ENCODE data around the gene BARX1.

The BARX1 gene

DNA sequence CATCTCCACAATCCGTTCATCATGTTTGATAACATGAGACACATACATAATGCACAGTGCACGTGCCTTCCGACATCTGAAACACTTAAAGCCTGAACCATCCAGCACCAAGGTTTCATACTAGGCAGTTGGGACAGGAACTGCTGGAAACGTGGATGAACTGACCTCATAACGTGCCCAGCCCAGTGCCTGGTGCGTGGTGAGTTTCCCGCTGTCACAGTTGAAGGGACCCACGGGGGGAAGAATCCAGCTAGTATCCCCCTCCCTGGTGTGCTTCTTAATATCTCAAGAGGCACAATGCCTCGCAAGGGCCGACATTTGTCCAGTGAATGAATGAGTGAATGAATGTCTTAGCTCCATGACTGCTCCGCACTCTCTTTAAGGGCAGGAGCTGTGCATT, 23.2 kb downstream of the BARX1 start:
- Histone ChIP-seq H3K36me3 (ENCODE audit: control insufficient read depth in 1 of 2, insufficient read depth in 2 of 2, low read length in 2 of 2) (no peaks in the 10 kb centered on the region), H3K4me1 (ENCODE audit: control insufficient read depth in 1 of 2, insufficient read depth in 2 of 2, low read length in 2 of 2) (no peaks in the 10 kb centered on the region), H3K9me3 (ENCODE audit: control insufficient read depth in 1 of 2, low read length in 2 of 2) (peaks cover 0 to 5% of the 10 kb centered on the region in 2 donors), H3K27ac (ENCODE audit: low read length) (no peak overlapping the region), H3K27me3 (ENCODE audit: low read depth, low read length) (peaks cover 6% of the 10 kb centered on the region), H3K4me3 (ENCODE audit: low read depth in 1 of 2, low read length in 2 of 2) (no peak overlapping the region)

GRCh38 chr9:93930070-93930469, 25.1 kb downstream of the BARX1 start:
- H3K4me1 ChIP-seq (ENCODE audit: control insufficient read depth in 1 of 2, insufficient read depth in 2 of 2, low read length in 2 of 2), result no peaks in the 10 kb centered on the region
- peaks cover 0 to 5% of the 10 kb centered on the region in 2 donors for H3K9me3 ChIP-seq (ENCODE audit: control insufficient read depth in 1 of 2, low read length in 2 of 2)
- H3K27ac ChIP-seq (ENCODE audit: low read length), result no peak overlapping the region
- H3K4me3 ChIP-seq (ENCODE audit: low read depth in 1 of 2, low read length in 2 of 2), result no peak overlapping the region
- H3K36me3 ChIP-seq (ENCODE audit: control insufficient read depth in 1 of 2, insufficient read depth in 2 of 2, low read length in 2 of 2), result no peaks in the 10 kb centered on the region
- H3K27me3 ChIP-seq (ENCODE audit: low read depth, low read length), result peaks cover 6% of the 10 kb centered on the region

DNA sequence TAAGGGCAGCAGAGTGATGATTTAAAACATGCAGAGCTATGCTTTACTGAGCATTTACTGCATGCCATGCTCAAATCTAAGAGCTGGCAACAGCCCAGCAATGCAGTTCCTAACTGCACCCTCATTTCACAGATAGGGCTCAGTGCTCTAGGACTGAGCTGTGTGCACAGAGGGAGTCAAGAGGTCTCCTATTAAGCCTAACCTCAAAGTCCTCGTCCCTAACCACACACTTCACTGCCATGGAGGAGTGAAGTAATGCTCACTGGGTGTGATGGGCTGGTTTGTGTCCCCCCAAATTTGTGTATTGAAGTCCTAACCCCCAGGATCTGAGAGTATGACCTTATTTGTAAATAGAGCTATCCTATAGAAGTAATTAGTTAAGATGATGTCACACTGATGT, 25.9 kb downstream of the BARX1 start:
- H3K27me3 ChIP-seq (ENCODE audit: low read depth, low read length), result peaks cover 6% of the 10 kb centered on the region
- H3K4me1 ChIP-seq (ENCODE audit: control insufficient read depth in 1 of 2, insufficient read depth in 2 of 2, low read length in 2 of 2), result no peaks in the 10 kb centered on the region
- peaks cover 0 to 5% of the 10 kb centered on the region in 2 donors for H3K9me3 ChIP-seq (ENCODE audit: control insufficient read depth in 1 of 2, low read length in 2 of 2)
- no peak overlapping the region for H3K27ac ChIP-seq (ENCODE audit: low read length)
- H3K4me3 ChIP-seq (ENCODE audit: low read depth in 1 of 2, low read length in 2 of 2), result no peak overlapping the region
- no peaks in the 10 kb centered on the region for H3K36me3 ChIP-seq (ENCODE audit: control insufficient read depth in 1 of 2, insufficient read depth in 2 of 2, low read length in 2 of 2)

- H3K27me3 ChIP-seq (ENCODE audit: low read depth, low read length), result no peaks in the 10 kb centered on the region
- no peaks in the 10 kb centered on the region for H3K9me3 ChIP-seq (ENCODE audit: control insufficient read depth in 1 of 2, low read length in 2 of 2)
- H3K4me1 ChIP-seq (ENCODE audit: control insufficient read depth in 1 of 2, insufficient read depth in 2 of 2, low read length in 2 of 2), result no peaks in the 10 kb centered on the region
- H3K36me3 ChIP-seq (ENCODE audit: control insufficient read depth in 1 of 2, insufficient read depth in 2 of 2, low read length in 2 of 2), result no peaks in the 10 kb centered on the region
- no peak overlapping the region for H3K27ac ChIP-seq (ENCODE audit: low read length)
- no peak overlapping the region for H3K4me3 ChIP-seq (ENCODE audit: low read depth in 1 of 2, low read length in 2 of 2)
Measured at GRCh38 chr9:93922535-93922934, 32.6 kb downstream of the BARX1 start.

- H3K9me3 ChIP-seq (ENCODE audit: control insufficient read depth in 1 of 2, low read length in 2 of 2), result no peaks in the 10 kb centered on the region
- H3K4me1 ChIP-seq (ENCODE audit: control insufficient read depth in 1 of 2, insufficient read depth in 2 of 2, low read length in 2 of 2), result no peaks in the 10 kb centered on the region
- H3K36me3 ChIP-seq (ENCODE audit: control insufficient read depth in 1 of 2, insufficient read depth in 2 of 2, low read length in 2 of 2), result no peaks in the 10 kb centered on the region
- no peak overlapping the region for H3K27ac ChIP-seq (ENCODE audit: low read length)
- H3K27me3 ChIP-seq (ENCODE audit: low read depth, low read length), result no peaks in the 10 kb centered on the region
- H3K4me3 ChIP-seq (ENCODE audit: low read depth in 1 of 2, low read length in 2 of 2), result no peak overlapping the region
Measured at GRCh38 chr9:93920131-93920800, 34.9 kb downstream of the BARX1 start.

GRCh38 chr9:93918061-93918460, 37.1 kb downstream of the BARX1 start:
- Histone ChIP-seq H3K36me3 (ENCODE audit: control insufficient read depth in 1 of 2, insufficient read depth in 2 of 2, low read length in 2 of 2) (no peaks in the 10 kb centered on the region), H3K9me3 (ENCODE audit: control insufficient read depth in 1 of 2, low read length in 2 of 2) (no peaks in the 10 kb centered on the region), H3K27me3 (ENCODE audit: low read depth, low read length) (no peaks in the 10 kb centered on the region), H3K27ac (ENCODE audit: low read length) (no peak overlapping the region), H3K4me3 (ENCODE audit: low read depth in 1 of 2, low read length in 2 of 2) (no peak overlapping the region), H3K4me1 (ENCODE audit: control insufficient read depth in 1 of 2, insufficient read depth in 2 of 2, low read length in 2 of 2) (no peaks in the 10 kb centered on the region)

- Histone ChIP-seq H3K4me1 (ENCODE audit: control insufficient read depth in 1 of 2, insufficient read depth in 2 of 2, low read length in 2 of 2) (peaks cover 0 to 3% of the 10 kb centered on the region in 2 donors), H3K27me3 (ENCODE audit: low read depth, low read length) (no peaks in the 10 kb centered on the region), H3K4me3 (ENCODE audit: low read depth in 1 of 2, low read length in 2 of 2) (no peak overlapping the region), H3K27ac (ENCODE audit: low read length) (no peak overlapping the region), H3K9me3 (ENCODE audit: control insufficient read depth in 1 of 2, low read length in 2 of 2) (no peaks in the 10 kb centered on the region), H3K36me3 (ENCODE audit: control insufficient read depth in 1 of 2, insufficient read depth in 2 of 2, low read length in 2 of 2) (no peaks in the 10 kb centered on the region)
Measured at GRCh38 chr9:93917121-93917853, 37.9 kb downstream of the BARX1 start.

GRCh38 chr9:93916358-93916757, 38.8 kb downstream of the BARX1 start:
- Histone ChIP-seq H3K9me3 (ENCODE audit: control insufficient read depth in 1 of 2, low read length in 2 of 2) (no peaks in the 10 kb centered on the region), H3K27ac (ENCODE audit: low read length) (no peak overlapping the region), H3K36me3 (ENCODE audit: control insufficient read depth in 1 of 2, insufficient read depth in 2 of 2, low read length in 2 of 2) (no peaks in the 10 kb centered on the region), H3K4me1 (ENCODE audit: control insufficient read depth in 1 of 2, insufficient read depth in 2 of 2, low read length in 2 of 2) (peaks cover 0 to 9% of the 10 kb centered on the region in 2 donors), H3K27me3 (ENCODE audit: low read depth, low read length) (no peaks in the 10 kb centered on the region), H3K4me3 (ENCODE audit: low read depth in 1 of 2, low read length in 2 of 2) (no peak overlapping the region)

- no peak overlapping the region for H3K4me3 ChIP-seq (ENCODE audit: low read depth in 1 of 2, low read length in 2 of 2)
- H3K9me3 ChIP-seq (ENCODE audit: control insufficient read depth in 1 of 2, low read length in 2 of 2), result peaks cover 0 to 2% of the 10 kb centered on the region in 2 donors
- no peak overlapping the region for H3K27ac ChIP-seq (ENCODE audit: low read length)
- H3K27me3 ChIP-seq (ENCODE audit: low read depth, low read length), result peaks cover 5% of the 10 kb centered on the region
- H3K36me3 ChIP-seq (ENCODE audit: control insufficient read depth in 1 of 2, insufficient read depth in 2 of 2, low read length in 2 of 2), result no peaks in the 10 kb centered on the region
- H3K4me1 ChIP-seq (ENCODE audit: control insufficient read depth in 1 of 2, insufficient read depth in 2 of 2, low read length in 2 of 2), result peaks cover 0 to 9% of the 10 kb centered on the region in 2 donors
Measured at GRCh38 chr9:93911801-93912554, 43.2 kb downstream of the BARX1 start.

DNA sequence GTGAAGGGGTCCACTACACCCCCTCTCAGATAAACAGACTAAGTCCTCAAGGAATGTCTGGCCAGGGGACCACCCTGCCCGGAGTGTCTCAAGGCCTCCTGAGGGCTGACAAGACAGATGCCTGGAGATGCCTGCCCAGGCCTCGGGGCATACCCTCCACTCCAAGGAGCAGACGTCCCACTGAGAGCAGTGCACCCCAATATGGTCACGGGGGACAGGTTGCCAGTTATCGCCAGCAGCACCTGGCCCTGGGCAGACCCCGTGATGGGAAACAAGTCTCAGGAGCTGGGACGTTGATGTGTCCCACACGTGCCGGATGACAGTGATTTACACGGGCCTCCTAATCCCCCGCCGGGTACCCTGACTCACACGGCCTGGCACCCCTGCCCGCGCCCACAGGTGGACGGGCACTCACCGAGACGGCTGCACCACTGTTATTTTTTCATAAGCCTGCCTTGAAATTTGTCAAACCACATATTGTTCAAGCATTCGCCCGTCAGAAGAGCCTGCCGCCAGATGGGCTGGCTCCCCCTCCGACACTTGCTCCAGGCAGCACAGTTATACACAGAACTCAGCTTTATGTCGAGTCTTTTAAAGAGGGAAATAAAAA, 43.9 kb downstream of the BARX1 start:
- H3K27me3 ChIP-seq (ENCODE audit: low read depth, low read length), result peaks cover 5% of the 10 kb centered on the region
- no peak overlapping the region for H3K4me3 ChIP-seq (ENCODE audit: low read depth in 1 of 2, low read length in 2 of 2)
- no peak overlapping the region for H3K27ac ChIP-seq (ENCODE audit: low read length)
- H3K36me3 ChIP-seq (ENCODE audit: control insufficient read depth in 1 of 2, insufficient read depth in 2 of 2, low read length in 2 of 2), result no peaks in the 10 kb centered on the region
- peaks cover 0 to 2% of the 10 kb centered on the region in 2 donors for H3K9me3 ChIP-seq (ENCODE audit: control insufficient read depth in 1 of 2, low read length in 2 of 2)
- peaks cover 0 to 9% of the 10 kb centered on the region in 2 donors for H3K4me1 ChIP-seq (ENCODE audit: control insufficient read depth in 1 of 2, insufficient read depth in 2 of 2, low read length in 2 of 2)

DNA sequence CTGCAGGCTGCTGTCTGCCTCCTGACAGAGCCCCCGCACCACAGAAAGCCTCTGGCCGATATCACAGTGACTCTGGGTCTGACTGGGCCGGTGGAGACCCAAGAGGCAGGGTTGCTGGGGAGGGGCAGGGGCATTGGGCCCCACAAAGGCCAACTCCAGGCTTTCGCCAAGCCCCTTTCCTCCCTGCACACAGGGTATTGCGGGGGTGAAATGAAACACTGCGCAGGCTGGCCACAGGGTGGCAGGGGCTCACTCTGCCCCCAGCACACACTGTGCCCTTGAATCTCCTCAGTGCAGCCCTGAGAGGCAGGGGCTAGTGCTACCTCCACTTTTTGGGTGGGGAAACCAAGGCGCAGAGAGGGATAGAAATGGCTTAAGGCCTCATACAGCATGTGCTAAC, 44.6 kb downstream of the BARX1 start:
- peaks cover 5% of the 10 kb centered on the region for H3K27me3 ChIP-seq (ENCODE audit: low read depth, low read length)
- no peak overlapping the region for H3K4me3 ChIP-seq (ENCODE audit: low read depth in 1 of 2, low read length in 2 of 2)
- peaks cover 0 to 9% of the 10 kb centered on the region in 2 donors for H3K4me1 ChIP-seq (ENCODE audit: control insufficient read depth in 1 of 2, insufficient read depth in 2 of 2, low read length in 2 of 2)
- H3K9me3 ChIP-seq (ENCODE audit: control insufficient read depth in 1 of 2, low read length in 2 of 2), result peaks cover 0 to 2% of the 10 kb centered on the region in 2 donors
- H3K36me3 ChIP-seq (ENCODE audit: control insufficient read depth in 1 of 2, insufficient read depth in 2 of 2, low read length in 2 of 2), result no peaks in the 10 kb centered on the region
- H3K27ac ChIP-seq (ENCODE audit: low read length), result no peak overlapping the region

Data from muscle layer of duodenum (tissue), 2 donors.